GM12891 (cell line): ENCODE results near the gene KIF16B.

Experiments
- POLR2A ChIP-seq: IDR thresholded peaks from 2 replicates; pipeline ENCODE4 v1.6.1; 2011; ENCODE audit warnings: low read depth, low read length, control low read depth
- POLR2AphosphoS5 ChIP-seq: IDR thresholded peaks from 2 replicates; pipeline ENCODE4 v1.6.1; 2011; ENCODE audit warnings: low read depth, low read length, control low read depth
- SPI1 ChIP-seq: IDR thresholded peaks from 2 replicates; pipeline ENCODE4 v1.6.1; 2011; ENCODE audit warnings: low read depth, low read length, control low read depth

DNA sequence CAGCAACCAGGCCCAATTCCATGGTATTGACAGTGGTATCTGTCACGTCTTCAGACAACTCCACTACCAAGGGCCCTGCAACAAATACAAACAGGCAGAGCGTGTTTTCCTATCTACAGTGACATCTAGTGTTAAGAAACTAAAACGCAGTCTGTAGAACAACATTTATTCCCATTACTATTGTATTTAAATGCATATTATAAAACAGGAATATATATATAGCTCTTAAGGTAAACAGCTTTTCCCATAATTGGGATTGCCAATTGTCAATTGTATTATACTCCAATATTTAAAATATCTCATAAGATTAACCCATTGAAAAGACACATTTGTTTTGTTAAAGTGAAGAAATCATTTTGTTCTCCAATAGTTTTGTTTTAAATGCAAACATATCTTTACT lies 97.2 kb downstream of the KIF16B start:
- TF ChIP-seq POLR2AphosphoS5 (no peak), POLR2A (no peak), SPI1 (no peak)
